CD4-positive, alpha-beta T cell treated with Interleukin-4 for 1 hour (primary cell): ENCODE data around the gene RAD51B.

Experiments used
- DNase-seq, 2 donors: peaks; one replicate each; pipeline ENCODE4 v3.0.0-alpha.2; 2020 to 2022

RAD51B gene

GRCh38 chr14:68701001-68701741, 881.6 kb downstream of the RAD51B start:
- no peak for DNase-seq

- no peak for DNase-seq
Observed at GRCh38 chr14:68702135-68702534, 882.6 kb downstream of the RAD51B start.

GRCh38 chr14:68702578-68702977, 883.0 kb downstream of the RAD51B start:
- no peak for DNase-seq

- peak in 1 of 2 donors; percentile 55 for DNase-seq
Observed at GRCh38 chr14:68703093-68703492, 883.5 kb downstream of the RAD51B start.

- no peak for DNase-seq
Observed at GRCh38 chr14:68704736-68705720, 885.4 kb downstream of the RAD51B start.

- DNase-seq, result no peak
Observed at GRCh38 chr14:68705741-68706283, 886.2 kb downstream of the RAD51B start.

GRCh38 chr14:68707482-68707881, 887.9 kb downstream of the RAD51B start:
- no peak for DNase-seq

- DNase-seq, result no peak
Observed at GRCh38 chr14:68708343-68708742, 888.8 kb downstream of the RAD51B start.

- no peak for DNase-seq
Observed at GRCh38 chr14:68709007-68709406, 889.4 kb downstream of the RAD51B start.

GRCh38 chr14:68710776-68711175, 891.2 kb downstream of the RAD51B start:
- DNase-seq, result no peak

GRCh38 chr14:68711561-68712309, 892.2 kb downstream of the RAD51B start:
- peak in 1 of 2 donors; percentile 41 for DNase-seq

GRCh38 chr14:68712703-68713370, 893.3 kb downstream of the RAD51B start:
- DNase-seq, result no peak

- DNase-seq, result no peak
Observed at GRCh38 chr14:68713782-68714181, 894.2 kb downstream of the RAD51B start.

- DNase-seq, result peak in 1 of 2 donors; percentile 41
Observed at GRCh38 chr14:68714991-68715924, 895.7 kb downstream of the RAD51B start.

GRCh38 chr14:68716698-68717097, 897.1 kb downstream of the RAD51B start:
- DNase-seq, result no peak

- DNase-seq, result peak in 1 of 2 donors; percentile 17
Observed at GRCh38 chr14:68718023-68718990, 898.7 kb downstream of the RAD51B start.

- DNase-seq, result peak in 1 of 2 donors; percentile 65
Observed at GRCh38 chr14:68719634-68720384, 900.2 kb downstream of the RAD51B start.

GRCh38 chr14:68722186-68722585, 902.6 kb downstream of the RAD51B start:
- DNase-seq, result no peak
